Measurements from ENCODE around the gene GPC5. TPM values are rescaled to one million over a fixed set of nuclear protein-coding genes. Genes with fewer than 3 reads are reported as not detected.

Gene GPC5
- total and polyA plus RNA-seq, 2 of the 13 experiments (the other 11 are each of a cell fraction or from before 2014, with no cell fraction given), result 0.02 to 0.07 TPM

DNA sequence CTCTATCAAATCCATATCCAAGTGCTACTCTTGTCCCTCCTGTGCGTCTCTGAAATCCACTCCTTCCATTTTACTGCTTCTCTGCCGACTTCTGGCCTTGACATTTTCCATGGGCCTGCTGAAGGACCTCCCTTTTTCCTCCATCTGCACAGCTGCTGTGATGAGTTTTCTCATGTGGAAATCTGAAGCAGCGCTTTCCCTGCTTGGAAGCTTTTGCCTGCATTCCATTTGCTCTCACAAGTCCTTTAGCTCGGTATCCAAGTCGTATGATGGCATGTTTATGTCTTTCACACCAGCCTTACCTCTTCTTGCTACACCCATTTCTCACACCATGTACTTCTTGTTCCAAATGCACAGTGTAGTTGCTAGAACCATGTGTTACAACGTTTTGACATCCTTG, 328.2 kb downstream of the GPC5 start:
- H3K27me3 ChIP-seq (ENCODE audit: control insufficient read depth in 1 of 2, insufficient read depth in 2 of 2, low read length in 2 of 2), result no peaks in the 10 kb centered on the region
- no peaks in the 10 kb centered on the region for H3K79me2 ChIP-seq (ENCODE audit: insufficient read depth, low read length)
- H3K27ac ChIP-seq (ENCODE audit: extremely low read length, insufficient read depth, low read length), result no peak overlapping the region
- no peaks in the 10 kb centered on the region for H3K9me3 ChIP-seq (ENCODE audit: low read length)
- no peak overlapping the region for H3K9ac ChIP-seq (ENCODE audit: insufficient read depth, low read depth, low read length)
- in situ Hi-C loops (cut with HindIII; ENCODE audit: extremely low pct_ligation_motif_present, low pct_unique_long_range_greater_than_20kb), result no loop called here
- no peak overlapping the region for H3K4me3 ChIP-seq (replicated peaks in 1 of 3; ENCODE audit: insufficient read depth in 1 of 3, low read depth in 2 of 3, low read length in 3 of 3)
- no TSS peak for BruUV-seq (replicated peaks)
- ChIA-PET CTCF (ENCODE audit: low intra/inter-chr PET ratio, low total read pairs) (no interaction called here), POLR2A (no interaction called here)
- ATAC-seq, result no peak
- WGBS (ENCODE audit: low lambda C conversion rate), result 2% methylated on average over 6 of the region's 6 CpGs
- H3K36me3 ChIP-seq (replicated peaks in 1 of 2; ENCODE audit: control insufficient read depth in 1 of 2, insufficient read depth in 2 of 2, low read length in 2 of 2), result no peaks in the 10 kb centered on the region
- H4K20me1 ChIP-seq (ENCODE audit: insufficient read depth, low read length), result no peaks in the 10 kb centered on the region
- intact Hi-C loops (cut with micrococcal nuclease; ENCODE audit: unreplicated experiment), result no loop called here
- H3K4me1 ChIP-seq (ENCODE audit: insufficient read depth, low read length), result no peaks in the 10 kb centered on the region
- DNase-seq (ENCODE audit: low spot score), result no peak
- no peak overlapping the region for H3K4me2 ChIP-seq (ENCODE audit: low read depth, low read length)
- no peak for FAIRE-seq
- H2AFZ ChIP-seq (ENCODE audit: low read length), result no peak overlapping the region
- TF ChIP-seq ZNF510 (CRISPR knock-in tag; IDR thresholded peaks at IDR 0.05; ENCODE audit: low read depth) (no peak), ZNF670 (CRISPR knock-in tag; IDR thresholded peaks at IDR 0.05; ENCODE audit: borderline replicate concordance) (no peak), XBP1 (CRISPR knock-in tag; IDR thresholded peaks at IDR 0.05) (no peak), ZNF263 (CRISPR knock-in tag; IDR thresholded peaks at IDR 0.05) (no peak), ZFP82 (CRISPR knock-in tag; IDR thresholded peaks at IDR 0.05; ENCODE audit: borderline replicate concordance) (no peak), ZKSCAN1 (IDR thresholded peaks at IDR 0.05; ENCODE audit: low read length) (no peak), ZFP62 (CRISPR knock-in tag; IDR thresholded peaks at IDR 0.05) (no peak), TRIM24 (CRISPR knock-in tag; IDR thresholded peaks at IDR 0.05) (no peak), GFI1 (CRISPR knock-in tag; IDR thresholded peaks at IDR 0.05; ENCODE audit: borderline replicate concordance) (no peak), NRL (CRISPR knock-in tag; IDR thresholded peaks at IDR 0.05; ENCODE audit: borderline replicate concordance) (no peak), ZFP36L1 (CRISPR knock-in tag; IDR thresholded peaks at IDR 0.05) (no peak), BCL6 (CRISPR knock-in tag; IDR thresholded peaks at IDR 0.05) (no peak), ZNF713 (CRISPR knock-in tag; IDR thresholded peaks at IDR 0.05) (no peak), SIN3B (IDR thresholded peaks at IDR 0.05; ENCODE audit: low read length) (no peak)
- TF ChIP-seq, protein P1, sequence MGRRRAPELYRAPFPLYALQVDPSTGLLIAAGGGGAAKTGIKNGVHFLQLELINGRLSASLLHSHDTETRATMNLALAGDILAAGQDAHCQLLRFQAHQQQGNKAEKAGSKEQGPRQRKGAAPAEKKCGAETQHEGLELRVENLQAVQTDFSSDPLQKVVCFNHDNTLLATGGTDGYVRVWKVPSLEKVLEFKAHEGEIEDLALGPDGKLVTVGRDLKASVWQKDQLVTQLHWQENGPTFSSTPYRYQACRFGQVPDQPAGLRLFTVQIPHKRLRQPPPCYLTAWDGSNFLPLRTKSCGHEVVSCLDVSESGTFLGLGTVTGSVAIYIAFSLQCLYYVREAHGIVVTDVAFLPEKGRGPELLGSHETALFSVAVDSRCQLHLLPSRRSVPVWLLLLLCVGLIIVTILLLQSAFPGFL (CRISPR knock-in tag; IDR thresholded peaks at IDR 0.05), result no peak
- TF ChIP-seq, protein P2, sequence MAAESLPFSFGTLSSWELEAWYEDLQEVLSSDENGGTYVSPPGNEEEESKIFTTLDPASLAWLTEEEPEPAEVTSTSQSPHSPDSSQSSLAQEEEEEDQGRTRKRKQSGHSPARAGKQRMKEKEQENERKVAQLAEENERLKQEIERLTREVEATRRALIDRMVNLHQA (CRISPR knock-in tag; IDR thresholded peaks at IDR 0.05), result no peak
- TF ChIP-seq, protein P3, sequence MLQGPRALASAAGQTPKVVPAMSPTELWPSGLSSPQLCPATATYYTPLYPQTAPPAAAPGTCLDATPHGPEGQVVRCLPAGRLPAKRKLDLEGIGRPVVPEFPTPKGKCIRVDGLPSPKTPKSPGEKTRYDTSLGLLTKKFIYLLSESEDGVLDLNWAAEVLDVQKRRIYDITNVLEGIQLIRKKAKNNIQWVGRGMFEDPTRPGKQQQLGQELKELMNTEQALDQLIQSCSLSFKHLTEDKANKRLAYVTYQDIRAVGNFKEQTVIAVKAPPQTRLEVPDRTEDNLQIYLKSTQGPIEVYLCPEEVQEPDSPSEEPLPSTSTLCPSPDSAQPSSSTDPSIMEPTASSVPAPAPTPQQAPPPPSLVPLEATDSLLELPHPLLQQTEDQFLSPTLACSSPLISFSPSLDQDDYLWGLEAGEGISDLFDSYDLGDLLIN (CRISPR knock-in tag; IDR thresholded peaks at IDR 0.05; ENCODE audit: borderline replicate concordance), result no peak
- TF ChIP-seq, protein P4, sequence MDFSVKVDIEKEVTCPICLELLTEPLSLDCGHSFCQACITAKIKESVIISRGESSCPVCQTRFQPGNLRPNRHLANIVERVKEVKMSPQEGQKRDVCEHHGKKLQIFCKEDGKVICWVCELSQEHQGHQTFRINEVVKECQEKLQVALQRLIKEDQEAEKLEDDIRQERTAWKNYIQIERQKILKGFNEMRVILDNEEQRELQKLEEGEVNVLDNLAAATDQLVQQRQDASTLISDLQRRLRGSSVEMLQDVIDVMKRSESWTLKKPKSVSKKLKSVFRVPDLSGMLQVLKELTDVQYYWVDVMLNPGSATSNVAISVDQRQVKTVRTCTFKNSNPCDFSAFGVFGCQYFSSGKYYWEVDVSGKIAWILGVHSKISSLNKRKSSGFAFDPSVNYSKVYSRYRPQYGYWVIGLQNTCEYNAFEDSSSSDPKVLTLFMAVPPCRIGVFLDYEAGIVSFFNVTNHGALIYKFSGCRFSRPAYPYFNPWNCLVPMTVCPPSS (IDR thresholded peaks at IDR 0.05), result no peak
- TF ChIP-seq, protein P5, sequence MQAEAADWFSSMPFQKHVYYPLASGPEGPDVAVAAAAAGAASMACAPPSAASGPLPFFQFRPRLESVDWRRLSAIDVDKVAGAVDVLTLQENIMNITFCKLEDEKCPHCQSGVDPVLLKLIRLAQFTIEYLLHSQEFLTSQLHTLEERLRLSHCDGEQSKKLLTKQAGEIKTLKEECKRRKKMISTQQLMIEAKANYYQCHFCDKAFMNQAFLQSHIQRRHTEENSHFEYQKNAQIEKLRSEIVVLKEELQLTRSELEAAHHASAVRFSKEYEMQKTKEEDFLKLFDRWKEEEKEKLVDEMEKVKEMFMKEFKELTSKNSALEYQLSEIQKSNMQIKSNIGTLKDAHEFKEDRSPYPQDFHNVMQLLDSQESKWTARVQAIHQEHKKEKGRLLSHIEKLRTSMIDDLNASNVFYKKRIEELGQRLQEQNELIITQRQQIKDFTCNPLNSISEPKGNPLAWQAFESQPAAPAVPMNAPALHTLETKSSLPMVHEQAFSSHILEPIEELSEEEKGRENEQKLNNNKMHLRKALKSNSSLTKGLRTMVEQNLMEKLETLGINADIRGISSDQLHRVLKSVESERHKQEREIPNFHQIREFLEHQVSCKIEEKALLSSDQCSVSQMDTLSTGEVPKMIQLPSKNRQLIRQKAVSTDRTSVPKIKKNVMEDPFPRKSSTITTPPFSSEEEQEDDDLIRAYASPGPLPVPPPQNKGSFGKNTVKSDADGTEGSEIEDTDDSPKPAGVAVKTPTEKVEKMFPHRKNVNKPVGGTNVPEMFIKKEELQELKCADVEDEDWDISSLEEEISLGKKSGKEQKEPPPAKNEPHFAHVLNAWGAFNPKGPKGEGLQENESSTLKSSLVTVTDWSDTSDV (CRISPR knock-in tag; IDR thresholded peaks at IDR 0.05), result no peak

Measured in HepG2 (cell line).